K562 (cell line): ENCODE data around the gene GPR32. TPM values are rescaled to one million over a fixed set of nuclear protein-coding genes. Genes with fewer than 3 reads are reported as not detected.
A peak's percentile ranks its signal among the peaks of the same experiment; 100 is the strongest.

Experiments
- CCNT2 ChIP-seq: IDR thresholded peaks from 2 replicates; pipeline ENCODE4 v1.6.1; 2011; ENCODE audit warnings: borderline replicate concordance, low read depth, mild to moderate bottlenecking, moderate library complexity, mixed read lengths, low read length; ENCODE audit not compliant: insufficient read length; ENCODE audit errors: extremely low read depth
- DNMT1 ChIP-seq: fragments of 450-650 bp; IDR thresholded peaks from 2 replicates; pipeline ENCODE4 v1.6.1; 2016; ENCODE audit warnings: antibody characterized with exemption, mild to moderate bottlenecking
- FUS ChIP-seq: fragments of 200-400 bp; formaldehyde crosslinking; optimal IDR thresholded peaks from 2 replicates; pipeline ENCODE3; 2017; ENCODE audit warnings: low read depth, low read length
- HDAC6 ChIP-seq: IDR thresholded peaks from 2 replicates; pipeline ENCODE4 v1.6.1; 2012; ENCODE audit warnings: low read depth, mild to moderate bottlenecking, control low read depth, inconsistent platforms, low read length, moderate library complexity
- POLR2AphosphoS5 ChIP-seq: IDR thresholded peaks from 2 replicates; pipeline ENCODE4 v1.6.1; 2011; ENCODE audit warnings: mild to moderate bottlenecking, low read depth, low read length, moderate library complexity; ENCODE audit not compliant: control insufficient read depth, insufficient read depth
- SIRT6 ChIP-seq: IDR thresholded peaks from one replicate; pipeline ENCODE4 v1.6.1; 2012; ENCODE audit warnings: low read depth, mild to moderate bottlenecking, control low read depth, inconsistent platforms, low read length, moderate library complexity
- XRCC5 ChIP-seq: fragments of 200-400 bp; formaldehyde crosslinking; IDR thresholded peaks from 2 replicates; pipeline ENCODE4 v1.6.1; 2017; ENCODE audit warnings: low read depth, mild to moderate bottlenecking, low read length
- ZNF253 ChIP-seq: fragments of 250-450 bp; sonication (Bioruptor Pico); conservative IDR thresholded peaks from 2 replicates; pipeline ENCODE4 v1.6.1; 2021; ENCODE audit warnings: mild to moderate bottlenecking
- ZNF551 ChIP-seq: fragments of 250-450 bp; sonication (Bioruptor Pico); IDR thresholded peaks from 2 replicates; pipeline ENCODE4 v1.5.0; 2021; ENCODE audit warnings: mild to moderate bottlenecking, moderate library complexity
- polyA plus RNA-seq, 8 experiments: library from polyadenylated mRNA; depleted of rRNA in 4 of 8; stranded (reverse) in 5 of 8; unstranded in 3 of 8; fragments of >200 nt; fragmentation: Nextera tagmentation in 2 of 8; fragmentation: Illumina TruSeq in 1 of 8; extraction: Ambion mirVana in 2 of 8; extraction: Trizol in 1 of 8; gene quantifications; 2 replicates each; pipeline versions ENCODE4 v1.2.1 to v1.2.3, GENCODE V29; 2011 to 2014; ENCODE audit warnings: inconsistent platforms in 1 of 8, missing spikeins in 1 of 8
- total RNA-seq, 7 experiments: library from RNA; depleted of rRNA in 6 of 7; stranded (reverse); fragments of >200 nt in 6 of 7; fragmentation: Illumina TruSeq in 2 of 7; extraction: Trizol in 2 of 7; gene quantifications; 2 replicates each; pipeline versions ENCODE4 v1.2.1 to v1.2.3, GENCODE V29; 2011 to 2021; ENCODE audit warnings: low replicate concordance in 1 of 7
- TF ChIP-seq, protein P1 (sequence below): fragments of 200-600 bp; sonication (generic); IDR thresholded peaks from one replicate; pipeline ENCODE4 v1.6.1; 2012; ENCODE audit warnings: mild to moderate bottlenecking, low read depth, low read length, inconsistent platforms
- TF ChIP-seq, protein P2 (sequence below), 3 experiments: fragments of 200-800 bp in 1 of 3; fragments of 250-450 bp in 1 of 3; fragments of 450-650 bp in 1 of 3; sonication (Bioruptor Pico) in 1 of 3; sonication (Bioruptor generic) in 1 of 3; formaldehyde crosslinking in 1 of 3; IDR thresholded peaks; 2 replicates each; pipeline versions ENCODE4 v1.6.1 to v1.8.0; 2016 to 2022; ENCODE audit warnings: mild to moderate bottlenecking in 2 of 3, missing genetic modification characterization in 2 of 3, missing compliant biosample characterization in 1 of 3, moderate library complexity in 1 of 3

The GPR32 gene
- total and polyA plus RNA-seq, 9 of the 15 experiments (the other 6 are each of a cell fraction or from before 2014, with no cell fraction given), result not detected

DNA sequence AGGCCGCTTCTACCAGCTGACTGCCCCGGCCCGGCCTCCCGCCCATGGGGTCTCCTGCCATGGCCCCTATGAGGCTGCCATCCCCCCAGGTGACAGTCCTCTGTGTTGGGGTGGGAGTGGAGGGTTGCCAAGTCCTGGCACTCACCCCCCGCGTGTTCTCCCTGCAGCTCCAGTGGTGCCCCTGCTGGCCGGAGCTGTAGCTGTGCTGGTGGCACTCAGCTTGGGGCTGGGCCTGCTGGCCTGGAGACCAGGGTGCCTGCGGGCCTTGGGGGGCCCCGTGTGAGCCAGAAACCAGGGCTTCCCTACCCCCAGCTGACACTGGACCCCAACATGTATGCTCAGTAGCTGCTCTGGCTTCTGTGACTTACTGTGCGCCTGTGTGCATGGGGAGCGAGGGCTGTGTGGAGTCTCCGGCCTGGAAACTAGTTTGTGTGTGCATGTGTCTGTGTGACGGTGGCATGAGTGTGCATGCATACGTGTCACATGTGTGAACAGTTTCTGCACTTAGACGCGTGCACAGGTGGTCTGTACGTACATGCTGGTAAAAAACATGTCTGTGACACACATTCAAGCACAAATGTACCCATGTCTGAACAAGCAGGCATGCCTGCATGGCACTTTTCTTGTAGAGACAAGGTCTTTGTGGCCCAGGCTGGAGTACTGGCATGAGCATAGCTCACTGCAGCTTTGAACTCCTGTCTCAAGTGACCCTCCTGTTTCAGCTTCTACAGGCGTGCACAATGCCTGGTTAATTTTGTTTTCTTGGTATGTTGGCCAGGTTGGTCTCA lies 24.8 kb downstream of the GPR32 start (continued):
- TF ChIP-seq, protein P1, sequence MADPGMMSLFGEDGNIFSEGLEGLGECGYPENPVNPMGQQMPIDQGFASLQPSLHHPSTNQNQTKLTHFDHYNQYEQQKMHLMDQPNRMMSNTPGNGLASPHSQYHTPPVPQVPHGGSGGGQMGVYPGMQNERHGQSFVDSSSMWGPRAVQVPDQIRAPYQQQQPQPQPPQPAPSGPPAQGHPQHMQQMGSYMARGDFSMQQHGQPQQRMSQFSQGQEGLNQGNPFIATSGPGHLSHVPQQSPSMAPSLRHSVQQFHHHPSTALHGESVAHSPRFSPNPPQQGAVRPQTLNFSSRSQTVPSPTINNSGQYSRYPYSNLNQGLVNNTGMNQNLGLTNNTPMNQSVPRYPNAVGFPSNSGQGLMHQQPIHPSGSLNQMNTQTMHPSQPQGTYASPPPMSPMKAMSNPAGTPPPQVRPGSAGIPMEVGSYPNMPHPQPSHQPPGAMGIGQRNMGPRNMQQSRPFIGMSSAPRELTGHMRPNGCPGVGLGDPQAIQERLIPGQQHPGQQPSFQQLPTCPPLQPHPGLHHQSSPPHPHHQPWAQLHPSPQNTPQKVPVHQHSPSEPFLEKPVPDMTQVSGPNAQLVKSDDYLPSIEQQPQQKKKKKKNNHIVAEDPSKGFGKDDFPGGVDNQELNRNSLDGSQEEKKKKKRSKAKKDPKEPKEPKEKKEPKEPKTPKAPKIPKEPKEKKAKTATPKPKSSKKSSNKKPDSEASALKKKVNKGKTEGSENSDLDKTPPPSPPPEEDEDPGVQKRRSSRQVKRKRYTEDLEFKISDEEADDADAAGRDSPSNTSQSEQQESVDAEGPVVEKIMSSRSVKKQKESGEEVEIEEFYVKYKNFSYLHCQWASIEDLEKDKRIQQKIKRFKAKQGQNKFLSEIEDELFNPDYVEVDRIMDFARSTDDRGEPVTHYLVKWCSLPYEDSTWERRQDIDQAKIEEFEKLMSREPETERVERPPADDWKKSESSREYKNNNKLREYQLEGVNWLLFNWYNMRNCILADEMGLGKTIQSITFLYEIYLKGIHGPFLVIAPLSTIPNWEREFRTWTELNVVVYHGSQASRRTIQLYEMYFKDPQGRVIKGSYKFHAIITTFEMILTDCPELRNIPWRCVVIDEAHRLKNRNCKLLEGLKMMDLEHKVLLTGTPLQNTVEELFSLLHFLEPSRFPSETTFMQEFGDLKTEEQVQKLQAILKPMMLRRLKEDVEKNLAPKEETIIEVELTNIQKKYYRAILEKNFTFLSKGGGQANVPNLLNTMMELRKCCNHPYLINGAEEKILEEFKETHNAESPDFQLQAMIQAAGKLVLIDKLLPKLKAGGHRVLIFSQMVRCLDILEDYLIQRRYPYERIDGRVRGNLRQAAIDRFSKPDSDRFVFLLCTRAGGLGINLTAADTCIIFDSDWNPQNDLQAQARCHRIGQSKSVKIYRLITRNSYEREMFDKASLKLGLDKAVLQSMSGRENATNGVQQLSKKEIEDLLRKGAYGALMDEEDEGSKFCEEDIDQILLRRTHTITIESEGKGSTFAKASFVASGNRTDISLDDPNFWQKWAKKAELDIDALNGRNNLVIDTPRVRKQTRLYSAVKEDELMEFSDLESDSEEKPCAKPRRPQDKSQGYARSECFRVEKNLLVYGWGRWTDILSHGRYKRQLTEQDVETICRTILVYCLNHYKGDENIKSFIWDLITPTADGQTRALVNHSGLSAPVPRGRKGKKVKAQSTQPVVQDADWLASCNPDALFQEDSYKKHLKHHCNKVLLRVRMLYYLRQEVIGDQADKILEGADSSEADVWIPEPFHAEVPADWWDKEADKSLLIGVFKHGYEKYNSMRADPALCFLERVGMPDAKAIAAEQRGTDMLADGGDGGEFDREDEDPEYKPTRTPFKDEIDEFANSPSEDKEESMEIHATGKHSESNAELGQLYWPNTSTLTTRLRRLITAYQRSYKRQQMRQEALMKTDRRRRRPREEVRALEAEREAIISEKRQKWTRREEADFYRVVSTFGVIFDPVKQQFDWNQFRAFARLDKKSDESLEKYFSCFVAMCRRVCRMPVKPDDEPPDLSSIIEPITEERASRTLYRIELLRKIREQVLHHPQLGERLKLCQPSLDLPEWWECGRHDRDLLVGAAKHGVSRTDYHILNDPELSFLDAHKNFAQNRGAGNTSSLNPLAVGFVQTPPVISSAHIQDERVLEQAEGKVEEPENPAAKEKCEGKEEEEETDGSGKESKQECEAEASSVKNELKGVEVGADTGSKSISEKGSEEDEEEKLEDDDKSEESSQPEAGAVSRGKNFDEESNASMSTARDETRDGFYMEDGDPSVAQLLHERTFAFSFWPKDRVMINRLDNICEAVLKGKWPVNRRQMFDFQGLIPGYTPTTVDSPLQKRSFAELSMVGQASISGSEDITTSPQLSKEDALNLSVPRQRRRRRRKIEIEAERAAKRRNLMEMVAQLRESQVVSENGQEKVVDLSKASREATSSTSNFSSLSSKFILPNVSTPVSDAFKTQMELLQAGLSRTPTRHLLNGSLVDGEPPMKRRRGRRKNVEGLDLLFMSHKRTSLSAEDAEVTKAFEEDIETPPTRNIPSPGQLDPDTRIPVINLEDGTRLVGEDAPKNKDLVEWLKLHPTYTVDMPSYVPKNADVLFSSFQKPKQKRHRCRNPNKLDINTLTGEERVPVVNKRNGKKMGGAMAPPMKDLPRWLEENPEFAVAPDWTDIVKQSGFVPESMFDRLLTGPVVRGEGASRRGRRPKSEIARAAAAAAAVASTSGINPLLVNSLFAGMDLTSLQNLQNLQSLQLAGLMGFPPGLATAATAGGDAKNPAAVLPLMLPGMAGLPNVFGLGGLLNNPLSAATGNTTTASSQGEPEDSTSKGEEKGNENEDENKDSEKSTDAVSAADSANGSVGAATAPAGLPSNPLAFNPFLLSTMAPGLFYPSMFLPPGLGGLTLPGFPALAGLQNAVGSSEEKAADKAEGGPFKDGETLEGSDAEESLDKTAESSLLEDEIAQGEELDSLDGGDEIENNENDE, result peak; percentile 57
- peak; percentile 55 for TF ChIP-seq SIRT6
- TF ChIP-seq FUS, result peak; percentile 50
- peak; percentile 53; the same call in 1 of the 2 replicates for TF ChIP-seq HDAC6
- TF ChIP-seq XRCC5, result 0 out of 2 replicates have a peak, but pooled peaks have one; percentile 22
- TF ChIP-seq ZNF551 (CRISPR knock-in tag), result 0 out of 2 replicates have a peak, but pooled peaks have one; percentile 12
- TF ChIP-seq, protein P2, sequence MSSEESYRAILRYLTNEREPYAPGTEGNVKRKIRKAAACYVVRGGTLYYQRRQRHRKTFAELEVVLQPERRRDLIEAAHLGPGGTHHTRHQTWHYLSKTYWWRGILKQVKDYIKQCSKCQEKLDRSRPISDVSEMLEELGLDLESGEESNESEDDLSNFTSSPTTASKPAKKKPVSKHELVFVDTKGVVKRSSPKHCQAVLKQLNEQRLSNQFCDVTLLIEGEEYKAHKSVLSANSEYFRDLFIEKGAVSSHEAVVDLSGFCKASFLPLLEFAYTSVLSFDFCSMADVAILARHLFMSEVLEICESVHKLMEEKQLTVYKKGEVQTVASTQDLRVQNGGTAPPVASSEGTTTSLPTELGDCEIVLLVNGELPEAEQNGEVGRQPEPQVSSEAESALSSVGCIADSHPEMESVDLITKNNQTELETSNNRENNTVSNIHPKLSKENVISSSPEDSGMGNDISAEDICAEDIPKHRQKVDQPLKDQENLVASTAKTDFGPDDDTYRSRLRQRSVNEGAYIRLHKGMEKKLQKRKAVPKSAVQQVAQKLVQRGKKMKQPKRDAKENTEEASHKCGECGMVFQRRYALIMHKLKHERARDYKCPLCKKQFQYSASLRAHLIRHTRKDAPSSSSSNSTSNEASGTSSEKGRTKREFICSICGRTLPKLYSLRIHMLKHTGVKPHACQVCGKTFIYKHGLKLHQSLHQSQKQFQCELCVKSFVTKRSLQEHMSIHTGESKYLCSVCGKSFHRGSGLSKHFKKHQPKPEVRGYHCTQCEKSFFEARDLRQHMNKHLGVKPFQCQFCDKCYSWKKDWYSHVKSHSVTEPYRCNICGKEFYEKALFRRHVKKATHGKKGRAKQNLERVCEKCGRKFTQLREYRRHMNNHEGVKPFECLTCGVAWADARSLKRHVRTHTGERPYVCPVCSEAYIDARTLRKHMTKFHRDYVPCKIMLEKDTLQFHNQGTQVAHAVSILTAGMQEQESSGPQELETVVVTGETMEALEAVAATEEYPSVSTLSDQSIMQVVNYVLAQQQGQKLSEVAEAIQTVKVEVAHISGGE (CRISPR knock-in tag; IDR thresholded peaks at IDR 0.05), result no peak
- TF ChIP-seq DNMT1, result 0 out of 2 replicates have a peak, but pooled peaks have one; percentile 51
- TF ChIP-seq ZNF253 (CRISPR knock-in tag), result no peak
- peak; percentile 37; the same call in 1 of the 2 replicates for TF ChIP-seq POLR2AphosphoS5
- peak; percentile 21 for TF ChIP-seq CCNT2
